Activated CD4-positive, alpha-beta memory T cell treated with anti-CD3 and anti-CD28 coated beads, Interleukin-2, amount 10 ng/mL, durations not matched to agents 7 days and 5 days (primary cell): ENCODE data around the gene YWHAH. TPM values are rescaled to one million over a fixed set of nuclear protein-coding genes. Genes with fewer than 3 reads are reported as not detected.

Source experiments
- CTCF ChIA-PET: fragments of 350-600 bp; sonication (Branson Sonifier 250); formaldehyde crosslinking; loops from one replicate; lab custom pipeline; 2021; ENCODE audit warnings: antibody characterized with exemption, inconsistent platforms; lab: Charles Lee
- POLR2A ChIA-PET: fragments of 350-600 bp; sonication (Branson Sonifier 250); formaldehyde crosslinking; loops from one replicate; lab custom pipeline; 2021; ENCODE audit warnings: antibody characterized with exemption; lab: Charles Lee
- DNase-seq: peaks from one replicate; pipeline ENCODE4 v3.0.0-alpha.2; 2020
- H3K27ac Mint-ChIP-seq: one replicate; pipeline ENCODE4 v1.8.0; 2021; ENCODE audit warnings: mild to moderate bottlenecking, mixed read lengths
- H3K27me3 Mint-ChIP-seq: one replicate; pipeline ENCODE4 v1.8.0; 2021; ENCODE audit warnings: mixed read lengths
- H3K36me3 Mint-ChIP-seq: one replicate; pipeline ENCODE4 v1.8.0; 2021; ENCODE audit warnings: low read depth, mixed read lengths
- H3K4me1 Mint-ChIP-seq: one replicate; pipeline ENCODE4 v1.8.0; 2021; ENCODE audit warnings: mixed read lengths
- H3K4me3 Mint-ChIP-seq: one replicate; pipeline ENCODE4 v1.8.0; 2021; ENCODE audit warnings: mild to moderate bottlenecking, mixed read lengths
- H3K9me3 Mint-ChIP-seq: one replicate; pipeline ENCODE4 v1.8.0; 2021; ENCODE audit warnings: mixed read lengths
- total RNA-seq, 2 experiments: library from RNA; stranded (reverse); gene quantifications; one replicate each; pipeline ENCODE4 v1.2.3, GENCODE V29; 2021

The YWHAH gene
- total RNA-seq, 2 experiments from 2014 or later: 203 to 211 TPM

- H3K9me3 Mint-ChIP-seq: no peaks in the 10 kb centered on the region
- H3K27ac Mint-ChIP-seq: no peak overlapping the region
- H3K4me3 Mint-ChIP-seq: no peak overlapping the region
- DNase-seq: no peak
- CTCF ChIA-PET: interaction anchor here (0.6 kb wide), 2 partner anchors 139 to 182 kb away, joined by 3 to 5 read pairs; no protein-coding TSS in a partner anchor
- H3K36me3 Mint-ChIP-seq: no peaks in the 10 kb centered on the region
- H3K27me3 Mint-ChIP-seq: no peaks in the 10 kb centered on the region
- peaks cover 3% of the 10 kb centered on the region for H3K4me1 Mint-ChIP-seq
- POLR2A ChIA-PET: no interaction called here
These were observed 32.5 kb upstream of the YWHAH start for GRCh38 chr22:31911565-31912406.

- no peaks in the 10 kb centered on the region for H3K9me3 Mint-ChIP-seq
- H3K36me3 Mint-ChIP-seq: no peaks in the 10 kb centered on the region
- H3K4me3 Mint-ChIP-seq: no peak overlapping the region
- H3K4me1 Mint-ChIP-seq: peaks cover 9% of the 10 kb centered on the region
- DNase-seq: no peak
- POLR2A ChIA-PET: no interaction called here
- CTCF ChIA-PET: no interaction called here
- no peaks in the 10 kb centered on the region for H3K27me3 Mint-ChIP-seq
- no peak overlapping the region for H3K27ac Mint-ChIP-seq
These were observed 32.0 kb upstream of the YWHAH start for GRCh38 chr22:31912407-31912743.

- H3K27ac Mint-ChIP-seq: no peak overlapping the region
- H3K4me1 Mint-ChIP-seq: peaks cover 16% of the 10 kb centered on the region
- no peaks in the 10 kb centered on the region for H3K27me3 Mint-ChIP-seq
- ChIA-PET CTCF (no interaction called here), POLR2A (interaction anchor here (1.1 kb wide), 1 partner anchor 26 kb away, joined by 3 read pairs; no protein-coding TSS in a partner anchor)
- H3K4me3 Mint-ChIP-seq: no peak overlapping the region
- H3K36me3 Mint-ChIP-seq: no peaks in the 10 kb centered on the region
- no peaks in the 10 kb centered on the region for H3K9me3 Mint-ChIP-seq
- DNase-seq: no peak
These were observed 28.7 kb upstream of the YWHAH start for GRCh38 chr22:31915586-31915985.

- Mint-ChIP-seq H3K9me3 (no peaks in the 10 kb centered on the region), H3K27ac (no peak overlapping the region), H3K36me3 (no peaks in the 10 kb centered on the region), H3K27me3 (no peaks in the 10 kb centered on the region), H3K4me1 (peaks cover 16% of the 10 kb centered on the region), H3K4me3 (peak overlapping the region; percentile 19)
- POLR2A ChIA-PET: interaction anchor here (1.0 to 1.2 kb wide), 2 partner anchors 28 to 256 kb away, joined by 3 read pairs; partner anchors contain the start of gene PISD
- CTCF ChIA-PET: interaction anchor here (0.6 kb wide), 2 partner anchors 48 to 281 kb away, joined by 3 read pairs; no protein-coding TSS in a partner anchor
- DNase-seq: peak; percentile 31
These were observed 27.0 kb upstream of the YWHAH start for GRCh38 chr22:31917227-31917921.

- Mint-ChIP-seq H3K36me3 (no peaks in the 10 kb centered on the region), H3K4me1 (peaks cover 28% of the 10 kb centered on the region), H3K9me3 (no peaks in the 10 kb centered on the region), H3K27ac (no peak overlapping the region), H3K27me3 (peaks cover 11% of the 10 kb centered on the region), H3K4me3 (no peak overlapping the region)
- no peak for DNase-seq
- ChIA-PET POLR2A (interaction anchor here (1.5 kb wide), 1 partner anchor 12 kb away, joined by 5 read pairs; no protein-coding TSS in a partner anchor), CTCF (interaction anchor here (1.3 kb wide), 1 partner anchor 51 kb away, joined by 3 read pairs; no protein-coding TSS in a partner anchor)
These were observed 24.6 kb upstream of the YWHAH start for GRCh38 chr22:31919730-31920129.

- Mint-ChIP-seq H3K27ac (no peak overlapping the region), H3K27me3 (peaks cover 16% of the 10 kb centered on the region), H3K4me1 (peaks cover 31% of the 10 kb centered on the region), H3K9me3 (no peaks in the 10 kb centered on the region), H3K36me3 (no peaks in the 10 kb centered on the region), H3K4me3 (no peak overlapping the region)
- DNase-seq: no peak
- CTCF ChIA-PET: no interaction called here
- POLR2A ChIA-PET: no interaction called here
These were observed 24.0 kb upstream of the YWHAH start for GRCh38 chr22:31920306-31920705.

- Mint-ChIP-seq H3K4me1 (peaks cover 31% of the 10 kb centered on the region), H3K9me3 (no peaks in the 10 kb centered on the region), H3K27ac (no peak overlapping the region), H3K27me3 (peaks cover 22% of the 10 kb centered on the region), H3K4me3 (no peak overlapping the region), H3K36me3 (no peaks in the 10 kb centered on the region)
- CTCF ChIA-PET: no interaction called here
- POLR2A ChIA-PET: no interaction called here
- no peak for DNase-seq
These were observed 23.2 kb upstream of the YWHAH start for GRCh38 chr22:31921106-31921505.

- ChIA-PET CTCF (interaction anchor here (0.6 kb wide), 1 partner anchor 36 kb away, joined by 4 read pairs; no protein-coding TSS in a partner anchor), POLR2A (no interaction called here)
- no peaks in the 10 kb centered on the region for H3K36me3 Mint-ChIP-seq
- H3K9me3 Mint-ChIP-seq: no peaks in the 10 kb centered on the region
- H3K4me1 Mint-ChIP-seq: peaks cover 21% of the 10 kb centered on the region
- no peak overlapping the region for H3K4me3 Mint-ChIP-seq
- DNase-seq: no peak
- H3K27me3 Mint-ChIP-seq: peaks cover 30% of the 10 kb centered on the region
- H3K27ac Mint-ChIP-seq: no peak overlapping the region
These were observed 21.8 kb upstream of the YWHAH start for GRCh38 chr22:31922534-31922933.

- H3K27ac Mint-ChIP-seq: no peak overlapping the region
- CTCF ChIA-PET: no interaction called here
- H3K4me1 Mint-ChIP-seq: peaks cover 17% of the 10 kb centered on the region
These were observed 21.2 kb upstream of the YWHAH start for GRCh38 chr22:31923136-31923535.

GRCh38 chr22:31923747-31924146 lies 20.6 kb upstream of the YWHAH start:
- no peak overlapping the region for H3K27ac Mint-ChIP-seq
- POLR2A ChIA-PET: no interaction called here
- DNase-seq: no peak
- no peaks in the 10 kb centered on the region for H3K9me3 Mint-ChIP-seq
- H3K27me3 Mint-ChIP-seq: peaks cover 33% of the 10 kb centered on the region
- H3K36me3 Mint-ChIP-seq: no peaks in the 10 kb centered on the region
- H3K4me3 Mint-ChIP-seq: no peak overlapping the region
- peaks cover 15% of the 10 kb centered on the region for H3K4me1 Mint-ChIP-seq
- CTCF ChIA-PET: no interaction called here

More at GRCh38 chr22:31923136-31923535, 21.2 kb upstream of the YWHAH start:
- Mint-ChIP-seq H3K27me3 (peaks cover 33% of the 10 kb centered on the region), H3K4me3 (no peak overlapping the region), H3K9me3 (no peaks in the 10 kb centered on the region), H3K36me3 (no peaks in the 10 kb centered on the region)
- no peak for DNase-seq
- POLR2A ChIA-PET: no interaction called here

- Mint-ChIP-seq H3K27me3 (peaks cover 37% of the 10 kb centered on the region), H3K36me3 (no peaks in the 10 kb centered on the region)
- CTCF ChIA-PET: interaction anchor here (0.6 kb wide), 1 partner anchor 42 kb away, joined by 5 read pairs; no protein-coding TSS in a partner anchor
These were observed 19.3 kb upstream of the YWHAH start for GRCh38 chr22:31925056-31925455.

GRCh38 chr22:31926024-31926423 lies 18.3 kb upstream of the YWHAH start:
- Mint-ChIP-seq H3K4me1 (peaks cover 15% of the 10 kb centered on the region), H3K4me3 (no peak overlapping the region), H3K27ac (no peak overlapping the region), H3K9me3 (no peaks in the 10 kb centered on the region), H3K36me3 (no peaks in the 10 kb centered on the region), H3K27me3 (peaks cover 37% of the 10 kb centered on the region)
- ChIA-PET POLR2A (no interaction called here), CTCF (interaction anchor here (1.1 kb wide), 1 partner anchor 25 kb away, joined by 3 read pairs; no protein-coding TSS in a partner anchor)
- DNase-seq: no peak

More at GRCh38 chr22:31925056-31925455, 19.3 kb upstream of the YWHAH start:
- POLR2A ChIA-PET: no interaction called here
- H3K4me3 Mint-ChIP-seq: no peak overlapping the region
- DNase-seq: no peak
- peaks cover 15% of the 10 kb centered on the region for H3K4me1 Mint-ChIP-seq
- no peaks in the 10 kb centered on the region for H3K9me3 Mint-ChIP-seq
- no peak overlapping the region for H3K27ac Mint-ChIP-seq

- no peak for DNase-seq
- Mint-ChIP-seq H3K27me3 (peaks cover 37% of the 10 kb centered on the region), H3K4me3 (no peak overlapping the region), H3K36me3 (no peaks in the 10 kb centered on the region), H3K27ac (no peak overlapping the region), H3K4me1 (peaks cover 18% of the 10 kb centered on the region), H3K9me3 (no peaks in the 10 kb centered on the region)
- POLR2A ChIA-PET: no interaction called here
- CTCF ChIA-PET: interaction anchor here (1.1 kb wide), 1 partner anchor 26 kb away, joined by 3 read pairs; no protein-coding TSS in a partner anchor
These were observed 17.4 kb upstream of the YWHAH start for GRCh38 chr22:31926969-31927368.
